DOHH2 (cell line): Measurements from ENCODE around the gene RAB42.

Experiments
- EZH2phosphoT487 ChIP-seq: fragments of 200-600 bp; sonication (generic); IDR thresholded peaks from 2 replicates; pipeline ENCODE4 v1.6.1; 2017; ENCODE audit warnings: borderline replicate concordance, mild to moderate bottlenecking, antibody characterized with exemption, low read length, moderate library complexity, mixed read lengths
- TF ChIP-seq, protein P1 (sequence below): fragments of 200-600 bp; sonication (generic); IDR thresholded peaks from one replicate; pipeline ENCODE4 v1.5.1; 2014; ENCODE audit warnings: antibody characterized with exemption, mild to moderate bottlenecking, low read depth, low read length; ENCODE audit not compliant: poor library complexity, severe bottlenecking

DNA sequence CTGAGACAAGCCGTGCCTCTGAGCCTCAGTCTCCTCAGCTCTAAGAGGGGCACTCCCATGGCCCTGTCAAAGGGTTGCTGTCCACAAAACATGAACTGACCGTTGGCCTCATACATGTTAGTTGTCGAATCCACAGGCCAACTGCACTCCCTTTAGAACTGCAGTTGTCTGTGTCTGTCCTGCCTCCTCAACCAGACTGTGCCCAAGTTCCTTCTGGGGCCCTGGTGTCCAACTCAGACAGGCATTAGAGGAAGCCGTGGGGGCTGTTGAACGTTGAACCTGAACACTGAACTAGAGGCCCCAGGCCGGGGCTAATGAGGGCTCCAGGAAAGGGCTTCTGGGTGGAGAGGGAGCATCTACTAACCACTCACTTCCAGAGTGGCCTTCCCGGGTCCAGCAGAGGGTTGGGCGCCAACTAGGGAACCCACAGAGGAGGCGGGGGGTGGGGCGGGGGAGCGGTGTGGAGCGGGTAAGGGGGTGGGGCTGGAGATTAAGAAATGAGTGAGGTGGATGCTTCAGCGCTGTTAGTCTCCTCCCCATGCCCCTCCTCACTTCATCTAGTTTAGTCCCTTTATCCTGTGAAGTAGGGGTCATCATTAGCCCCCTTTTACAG, at the start of gene RAB42:
- TF ChIP-seq, protein P1, sequence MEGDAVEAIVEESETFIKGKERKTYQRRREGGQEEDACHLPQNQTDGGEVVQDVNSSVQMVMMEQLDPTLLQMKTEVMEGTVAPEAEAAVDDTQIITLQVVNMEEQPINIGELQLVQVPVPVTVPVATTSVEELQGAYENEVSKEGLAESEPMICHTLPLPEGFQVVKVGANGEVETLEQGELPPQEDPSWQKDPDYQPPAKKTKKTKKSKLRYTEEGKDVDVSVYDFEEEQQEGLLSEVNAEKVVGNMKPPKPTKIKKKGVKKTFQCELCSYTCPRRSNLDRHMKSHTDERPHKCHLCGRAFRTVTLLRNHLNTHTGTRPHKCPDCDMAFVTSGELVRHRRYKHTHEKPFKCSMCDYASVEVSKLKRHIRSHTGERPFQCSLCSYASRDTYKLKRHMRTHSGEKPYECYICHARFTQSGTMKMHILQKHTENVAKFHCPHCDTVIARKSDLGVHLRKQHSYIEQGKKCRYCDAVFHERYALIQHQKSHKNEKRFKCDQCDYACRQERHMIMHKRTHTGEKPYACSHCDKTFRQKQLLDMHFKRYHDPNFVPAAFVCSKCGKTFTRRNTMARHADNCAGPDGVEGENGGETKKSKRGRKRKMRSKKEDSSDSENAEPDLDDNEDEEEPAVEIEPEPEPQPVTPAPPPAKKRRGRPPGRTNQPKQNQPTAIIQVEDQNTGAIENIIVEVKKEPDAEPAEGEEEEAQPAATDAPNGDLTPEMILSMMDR = no peak
- TF ChIP-seq EZH2phosphoT487 = no peak
